ENCODE measurements around the gene MICAL2.

Gene MICAL2

DNA sequence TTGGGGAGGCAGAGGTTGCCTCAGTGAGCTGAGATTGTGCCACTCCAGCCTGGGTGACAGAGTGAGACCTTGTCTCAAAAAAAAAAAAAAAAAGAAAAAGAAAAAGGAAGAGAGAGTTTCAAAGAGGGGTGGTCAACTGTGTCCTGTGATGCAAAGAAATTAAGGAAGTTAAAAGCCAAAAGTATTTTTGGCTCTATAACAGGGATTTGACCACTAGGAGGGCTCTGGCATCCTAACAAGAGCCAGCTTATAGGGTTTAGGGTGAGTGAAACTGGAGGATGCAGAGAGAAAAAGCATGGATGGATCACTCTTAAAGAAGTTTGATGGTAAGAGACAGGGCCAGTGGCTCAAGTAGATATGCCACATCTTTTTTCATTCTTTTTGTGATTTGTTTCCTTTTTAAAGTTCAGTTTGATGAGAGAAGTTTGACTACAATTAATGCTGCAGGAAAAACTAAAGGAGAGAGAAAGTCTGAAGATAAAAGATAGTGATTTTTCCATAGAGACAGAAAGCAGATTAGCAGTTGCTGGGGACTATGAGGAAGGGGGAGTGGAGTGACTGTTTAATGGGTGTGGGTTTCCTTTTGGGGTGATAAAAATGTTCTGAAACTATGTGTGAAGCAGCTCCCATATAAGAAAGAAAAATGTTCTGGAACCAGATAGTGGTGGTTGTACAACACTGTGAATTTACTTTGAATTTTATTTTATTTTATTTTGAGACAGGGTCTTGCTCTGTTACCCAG, 11.1 kb upstream of the MICAL2 start:
- DNase-seq: no peak

DNA sequence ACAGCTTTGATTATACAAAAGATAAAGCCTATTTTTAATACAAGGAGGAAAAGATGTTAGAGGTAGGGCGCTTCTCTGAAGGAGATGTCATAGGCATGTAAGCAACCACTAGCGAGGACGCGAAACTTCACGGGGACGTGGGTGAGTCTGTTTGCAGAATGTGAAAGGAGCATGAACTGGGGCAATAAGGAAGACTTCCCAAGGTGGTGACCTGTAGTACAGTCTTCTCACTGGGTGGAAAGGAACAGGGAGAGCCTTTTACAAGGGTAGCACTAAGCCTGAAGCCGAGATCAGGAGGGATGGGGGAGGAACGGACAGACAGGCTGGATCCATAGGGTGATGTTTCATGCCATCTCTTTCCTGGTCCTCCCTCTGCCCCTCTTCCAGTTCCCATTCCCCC, 10.0 kb upstream of the MICAL2 start:
- no peak for DNase-seq

GRCh38 chr11:12100841-12101242, 9.5 kb upstream of the MICAL2 start:
- DNase-seq: peak; percentile 39

- DNase-seq: no peak
Measured at GRCh38 chr11:12101318-12101717, 9.1 kb upstream of the MICAL2 start.

- no peak for DNase-seq
Measured at GRCh38 chr11:12102588-12103410, 7.6 kb upstream of the MICAL2 start.

DNA sequence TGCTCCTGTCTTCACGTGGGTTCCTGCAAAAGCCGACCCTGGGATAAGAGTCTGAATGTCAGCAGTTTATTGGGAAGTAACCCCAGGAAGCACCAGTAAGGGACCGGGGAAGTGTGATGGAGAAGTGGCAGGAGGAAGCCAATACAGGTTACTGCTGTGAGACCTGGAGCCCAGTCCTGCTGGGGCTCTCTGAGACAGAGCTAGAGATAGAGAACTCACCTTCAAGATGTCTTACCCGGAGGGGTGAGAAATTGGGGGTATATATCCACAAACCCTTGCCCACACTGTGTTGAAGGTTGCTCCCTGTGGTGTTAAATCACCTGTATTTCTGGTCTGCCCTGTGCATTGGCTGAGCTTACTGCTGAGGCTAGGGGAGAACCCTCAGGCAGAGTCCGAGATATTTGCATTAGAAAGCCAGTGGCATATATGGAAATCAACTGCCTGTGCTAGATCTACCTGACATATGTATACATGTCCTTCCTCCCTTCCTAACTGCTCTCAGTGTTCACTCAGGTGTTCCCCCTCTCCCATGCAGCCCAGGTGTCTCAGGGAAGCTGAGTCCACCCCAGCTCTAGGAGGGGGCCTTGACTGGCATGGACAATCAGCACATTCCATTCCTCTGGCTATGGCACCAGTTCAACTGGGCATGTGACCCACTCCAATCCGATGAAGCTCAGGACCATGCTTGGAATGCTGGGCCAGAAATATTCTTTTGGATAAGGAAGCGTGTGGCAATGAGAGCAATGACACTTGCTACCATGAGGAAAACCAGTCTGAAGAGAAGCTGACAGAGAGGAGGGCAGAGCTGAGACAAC, 6.8 kb upstream of the MICAL2 start:
- DNase-seq: no peak

- DNase-seq: no peak
Measured at GRCh38 chr11:12105471-12105870, 4.9 kb upstream of the MICAL2 start.

- no peak for DNase-seq
Measured at GRCh38 chr11:12106101-12106500, 4.3 kb upstream of the MICAL2 start.

- DNase-seq: no peak
Measured at GRCh38 chr11:12106501-12106900, 3.9 kb upstream of the MICAL2 start.

GRCh38 chr11:12108875-12109453, 1.4 kb upstream of the MICAL2 start:
- no peak for DNase-seq

GRCh38 chr11:12109591-12110196, 696 bp upstream of the MICAL2 start:
- DNase-seq: no peak

DNA sequence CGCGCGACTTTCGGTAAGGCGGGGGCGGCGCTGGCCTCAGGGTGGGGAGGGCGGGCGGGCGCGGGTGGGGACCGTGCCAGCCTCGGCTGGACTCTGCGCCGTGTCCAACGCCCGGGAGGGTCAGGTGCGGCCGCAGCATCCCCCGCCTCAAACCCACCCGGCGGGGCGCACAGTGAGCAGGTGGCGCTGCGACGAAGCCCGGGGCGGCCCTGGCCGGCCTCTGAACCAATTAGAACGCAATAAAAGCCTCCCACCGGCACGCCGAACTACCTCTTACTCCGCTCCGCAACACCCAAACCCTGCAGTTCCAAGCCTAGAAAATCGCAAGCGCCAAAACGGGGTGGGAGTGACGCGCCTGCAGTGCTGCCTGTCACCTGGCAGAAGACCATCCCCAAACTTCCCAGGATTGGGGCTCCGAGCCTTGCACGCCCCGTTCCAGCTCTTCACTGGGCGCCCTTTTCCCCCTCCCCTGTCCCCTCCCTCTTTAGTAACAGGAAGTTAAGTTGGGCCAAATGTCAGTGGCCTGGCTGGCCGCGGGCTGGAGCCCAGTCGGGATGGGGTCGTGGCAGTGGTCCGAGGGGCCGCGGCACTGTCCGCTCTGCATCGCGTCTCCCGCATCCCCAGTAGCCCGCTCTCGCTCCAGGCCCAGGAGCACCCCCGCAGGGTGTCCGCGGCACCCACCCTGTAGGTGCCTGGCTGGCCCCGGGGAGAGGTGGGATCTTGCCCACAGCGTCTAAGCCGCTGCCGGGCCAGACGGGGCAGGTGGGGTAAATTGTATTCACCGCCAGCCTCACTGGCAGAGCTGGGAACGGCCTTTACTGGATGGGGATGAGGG, 541 bp downstream of the MICAL2 start:
- no peak for DNase-seq

- no peak for DNase-seq
Measured at GRCh38 chr11:12111549-12112520, 1.4 kb downstream of the MICAL2 start.

DNA sequence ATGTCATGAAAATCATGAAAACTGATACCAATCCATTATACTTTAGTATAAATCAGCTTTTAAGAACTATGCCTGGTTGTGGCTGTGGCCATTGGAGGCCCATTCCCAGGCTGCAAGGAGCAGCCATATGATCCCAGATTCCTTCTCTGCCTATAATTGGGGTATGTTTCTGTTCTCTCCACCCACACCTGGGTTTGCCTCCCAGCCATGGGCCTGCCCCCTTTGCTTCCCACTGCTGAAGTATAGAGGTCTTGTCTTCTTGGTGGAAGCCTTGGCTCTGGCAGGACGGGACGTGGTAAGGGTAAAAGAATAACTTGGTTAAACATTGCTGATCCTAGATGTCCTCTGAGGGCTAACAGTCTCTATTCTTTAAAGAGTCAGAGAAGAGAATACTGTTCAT, 2.4 kb downstream of the MICAL2 start:
- DNase-seq: no peak

- no peak for DNase-seq
Measured at GRCh38 chr11:12113294-12113693, 2.9 kb downstream of the MICAL2 start.

DNA sequence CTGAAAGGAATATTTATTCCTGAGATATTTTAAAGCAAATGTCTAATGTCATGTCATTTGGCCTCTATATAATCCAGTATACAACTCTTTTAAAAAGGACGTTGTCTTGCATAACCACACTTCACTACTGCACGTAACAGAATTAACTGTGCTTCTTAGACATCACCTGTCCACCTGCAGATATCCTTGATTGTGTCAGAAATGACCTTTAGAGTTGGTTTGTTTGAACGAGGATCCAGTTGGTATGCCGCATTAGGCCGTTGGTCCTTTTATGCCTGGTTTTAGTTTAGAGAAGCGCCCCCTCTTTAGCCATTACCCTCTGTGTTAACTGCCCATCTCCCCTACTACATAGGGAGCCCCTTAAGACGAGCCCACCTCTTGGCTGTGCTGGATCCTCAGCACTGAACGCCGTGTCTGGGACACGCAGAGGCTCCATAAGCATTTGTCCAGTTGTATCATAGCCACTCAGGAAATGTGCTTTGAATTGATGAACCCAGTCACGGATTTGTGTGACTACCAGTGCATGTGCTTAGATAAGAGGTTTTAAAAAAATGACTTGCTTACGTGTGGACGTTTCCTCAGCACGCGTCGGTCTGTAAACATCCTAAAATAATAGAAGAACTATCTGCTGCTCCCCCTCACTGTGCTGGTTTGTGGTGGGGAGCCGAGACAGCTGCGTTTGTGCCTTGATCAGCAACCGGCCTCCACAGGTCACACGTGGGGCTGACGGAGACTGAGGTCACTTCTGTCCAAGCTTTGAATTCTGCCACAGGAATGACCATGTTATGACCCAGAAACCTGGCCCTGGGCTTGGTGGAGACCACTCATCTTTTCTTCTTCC, 4.0 kb downstream of the MICAL2 start:
- no peak for DNase-seq

DNA sequence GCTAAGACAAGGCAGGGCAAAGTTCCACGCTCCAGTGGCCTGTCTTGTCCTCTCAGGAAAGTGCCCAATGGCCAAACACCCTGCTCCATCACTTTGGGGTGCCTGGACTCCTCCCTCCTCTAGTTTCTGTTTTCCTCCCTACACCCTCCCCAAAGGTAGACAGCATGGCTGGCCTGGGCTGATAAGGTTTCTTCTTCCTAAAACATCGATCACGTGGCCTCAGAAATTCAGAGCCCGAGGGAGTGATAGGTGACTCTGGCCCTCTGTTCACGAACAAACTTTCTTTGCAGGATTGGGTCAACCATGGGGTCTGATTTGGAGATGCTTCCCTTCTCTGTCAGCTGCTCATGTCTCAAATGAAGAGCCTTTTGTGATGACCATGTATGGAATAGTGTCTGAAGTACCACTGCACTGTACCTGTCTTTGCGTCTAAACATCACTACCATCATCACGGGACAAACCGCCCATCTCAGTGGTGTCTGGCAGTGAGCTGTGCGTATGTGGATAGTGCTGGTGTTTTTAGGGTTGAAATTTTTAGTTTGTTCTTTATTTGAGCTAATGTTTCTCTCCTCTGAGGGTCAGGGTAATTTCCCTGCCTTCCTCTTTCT, 6.1 kb downstream of the MICAL2 start:
- DNase-seq: no peak

DNA sequence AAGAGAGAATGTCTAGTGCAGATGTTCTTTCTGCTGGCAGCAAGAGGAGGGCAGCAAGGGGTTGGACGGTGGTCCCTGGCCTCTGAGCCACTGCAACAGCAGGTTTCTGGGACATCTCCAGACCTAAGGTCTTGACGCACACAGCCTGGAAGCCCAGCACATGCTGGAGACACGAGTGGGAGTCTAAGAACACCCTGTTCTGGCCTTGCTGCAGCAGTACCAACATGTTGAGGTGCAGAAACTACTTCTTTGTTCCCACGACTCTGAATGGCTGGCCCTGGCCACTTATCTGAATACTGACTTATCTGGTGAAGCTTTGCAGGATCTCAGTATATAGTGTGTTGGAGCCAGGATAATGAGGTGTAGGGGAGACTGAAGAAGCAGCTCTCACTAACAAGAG, 6.8 kb downstream of the MICAL2 start:
- DNase-seq: no peak

DNA sequence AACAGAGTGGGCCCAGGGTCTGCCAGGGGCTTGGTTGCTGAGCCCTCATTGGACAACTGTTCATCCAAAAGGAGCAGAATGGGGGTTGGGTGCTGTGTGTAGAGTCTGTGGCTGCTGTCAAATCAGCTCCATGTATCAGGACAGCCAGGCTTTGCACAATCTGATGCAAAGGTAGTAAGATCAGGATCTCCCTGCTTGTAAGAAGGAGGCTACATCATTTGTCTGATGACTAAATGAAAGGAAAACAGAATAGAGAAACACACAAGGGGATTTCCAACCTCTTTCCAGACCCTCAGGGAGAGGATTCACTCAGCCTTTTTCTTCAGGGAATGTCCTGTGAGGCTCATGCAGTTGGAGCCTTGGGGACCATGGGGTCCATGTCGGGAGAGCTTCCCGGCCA, 7.2 kb downstream of the MICAL2 start:
- DNase-seq: no peak
